HFF-Myc (cell line): ENCODE measurements around the gene CBARP.

Source experiments
- DNase-seq: peaks from one replicate; pipeline ENCODE4 v3.0.0-alpha.2; 2011; ENCODE audit warnings: low read depth; ENCODE audit errors: extremely low read depth
- H3K4me3 ChIP-seq: replicated peaks from 2 replicates; pipeline ENCODE4 v1.5.1; 2011; ENCODE audit warnings: low read depth, mild to moderate bottlenecking, control low read depth, low read length
- CTCF ChIP-seq: IDR thresholded peaks from 2 replicates; pipeline ENCODE4 v1.5.1; 2012; ENCODE audit warnings: mild to moderate bottlenecking, low read depth, low read length, control low read depth; ENCODE audit errors: missing control alignments

Gene CBARP

GRCh38 chr19:1183543-1184172 lies 54.1 kb downstream of the CBARP start:
- DNase-seq, result no peak
- no peak for TF ChIP-seq CTCF
- H3K4me3 ChIP-seq, result no peak overlapping the region

GRCh38 chr19:1182727-1183126 lies 55.1 kb downstream of the CBARP start:
- TF ChIP-seq CTCF, result no peak
- DNase-seq, result no peak
- H3K4me3 ChIP-seq, result no peak overlapping the region

GRCh38 chr19:1182068-1182467 lies 55.7 kb downstream of the CBARP start:
- DNase-seq, result no peak
- no peak for TF ChIP-seq CTCF
- no peak overlapping the region for H3K4me3 ChIP-seq

GRCh38 chr19:1181606-1182005 lies 56.2 kb downstream of the CBARP start:
- DNase-seq, result no peak
- no peak overlapping the region for H3K4me3 ChIP-seq
- no peak for TF ChIP-seq CTCF
